Measurements from ENCODE around the gene MMP24.
A peak's percentile ranks its signal among the peaks of the same experiment; 100 is the strongest.
"Not testable (repeated sequence)": the region's sequence is repeated elsewhere in the genome, so short reads cannot be mapped to it uniquely, and the experiment has no call there.

MMP24 gene

GRCh38 chr20:35200267-35200666 is 26.2 kb upstream of the MMP24 start:
- Histone ChIP-seq H3K27me3 (ENCODE audit: low read depth, low read length) (no peaks in the 10 kb centered on the region), H3K4me1 (ENCODE audit: low read length) (no peaks in the 10 kb centered on the region), H3K79me2 (ENCODE audit: low read length) (no peaks in the 10 kb centered on the region), H3K4me3 (ENCODE audit: low read length) (no peak overlapping the region), H3K9ac (ENCODE audit: low read length) (no peak overlapping the region), H3K36me3 (replicated peaks; ENCODE audit: low read depth, low read length) (no peaks in the 10 kb centered on the region), H3K27ac (ENCODE audit: low read length) (no peak overlapping the region), H4K20me1 (ENCODE audit: insufficient read depth, low read length) (no peaks in the 10 kb centered on the region), H3K9me3 (ENCODE audit: insufficient read depth, low read length) (peaks cover 12% of the 10 kb centered on the region; the same call in 1 of the 2 replicates), H2AFZ (ENCODE audit: low read depth, low read length) (no peak overlapping the region), H3K4me2 (ENCODE audit: low read length) (no peak overlapping the region)
- no peak for TF ChIP-seq EZH2phosphoT487 (IDR thresholded peaks at IDR 0.05; ENCODE audit: low read depth)
- TF ChIP-seq CTCF (IDR thresholded peaks at IDR 0.05; ENCODE audit: low read depth, low read length): no peak

GRCh38 chr20:35201467-35201866 is 25.0 kb upstream of the MMP24 start:
- H3K9me3 ChIP-seq (ENCODE audit: insufficient read depth, low read length); H2AFZ ChIP-seq (ENCODE audit: low read depth, low read length); H3K4me2 ChIP-seq (ENCODE audit: low read length); H3K79me2 ChIP-seq (ENCODE audit: low read length); H3K27me3 ChIP-seq (ENCODE audit: low read depth, low read length); H3K27ac ChIP-seq (ENCODE audit: low read length); H3K4me3 ChIP-seq (ENCODE audit: low read length); H3K36me3 ChIP-seq (replicated peaks; ENCODE audit: low read depth, low read length); H4K20me1 ChIP-seq (ENCODE audit: insufficient read depth, low read length); H3K9ac ChIP-seq (ENCODE audit: low read length); H3K4me1 ChIP-seq (ENCODE audit: low read length): not testable (repeated sequence)

GRCh38 chr20:35206802-35207201 is 19.7 kb upstream of the MMP24 start:
- Histone ChIP-seq H3K79me2 (ENCODE audit: low read length) (no peaks in the 10 kb centered on the region), H3K9me3 (ENCODE audit: insufficient read depth, low read length) (no peaks in the 10 kb centered on the region), H2AFZ (ENCODE audit: low read depth, low read length) (no peak overlapping the region), H3K36me3 (replicated peaks; ENCODE audit: low read depth, low read length) (no peaks in the 10 kb centered on the region), H3K9ac (ENCODE audit: low read length) (no peak overlapping the region), H3K27ac (ENCODE audit: low read length) (no peak overlapping the region), H3K4me3 (ENCODE audit: low read length) (no peak overlapping the region), H3K4me2 (ENCODE audit: low read length) (no peak overlapping the region), H4K20me1 (ENCODE audit: insufficient read depth, low read length) (no peaks in the 10 kb centered on the region), H3K4me1 (ENCODE audit: low read length) (0 out of 2 replicates have a peak, but pooled peaks cover 5% of the 10 kb centered on the region), H3K27me3 (ENCODE audit: low read depth, low read length) (no peaks in the 10 kb centered on the region)
- TF ChIP-seq EZH2phosphoT487 (IDR thresholded peaks at IDR 0.05; ENCODE audit: low read depth): no peak

- no peak overlapping the region for H3K9ac ChIP-seq (ENCODE audit: low read length)
- H3K4me3 ChIP-seq (ENCODE audit: low read length): peak overlapping the region; percentile 42
- H3K9me3 ChIP-seq (ENCODE audit: insufficient read depth, low read length): no peaks in the 10 kb centered on the region
- no peaks in the 10 kb centered on the region for H3K27me3 ChIP-seq (ENCODE audit: low read depth, low read length)
- H3K36me3 ChIP-seq (replicated peaks; ENCODE audit: low read depth, low read length): no peaks in the 10 kb centered on the region
- H4K20me1 ChIP-seq (ENCODE audit: insufficient read depth, low read length): no peaks in the 10 kb centered on the region
- peak overlapping the region; percentile 67 for H3K4me2 ChIP-seq (ENCODE audit: low read length)
- H3K4me1 ChIP-seq (ENCODE audit: low read length): 0 out of 2 replicates have a peak, but pooled peaks cover 5% of the 10 kb centered on the region
- no peak overlapping the region for H3K27ac ChIP-seq (ENCODE audit: low read length)
- no peaks in the 10 kb centered on the region for H3K79me2 ChIP-seq (ENCODE audit: low read length)
- peak; percentile 91 for TF ChIP-seq CTCF (IDR thresholded peaks at IDR 0.05; ENCODE audit: low read depth, low read length)
- no peak for TF ChIP-seq EZH2phosphoT487 (IDR thresholded peaks at IDR 0.05; ENCODE audit: low read depth)
- H2AFZ ChIP-seq (ENCODE audit: low read depth, low read length): peak overlapping the region; percentile 71
These were observed 18.4 kb upstream of the MMP24 start for GRCh38 chr20:35207950-35208611.

GRCh38 chr20:35215066-35215956 is 11.2 kb upstream of the MMP24 start:
- Histone ChIP-seq H3K4me1 (ENCODE audit: low read length) (no peaks in the 10 kb centered on the region), H3K9me3 (ENCODE audit: insufficient read depth, low read length) (no peaks in the 10 kb centered on the region), H3K27me3 (ENCODE audit: low read depth, low read length) (peaks cover 17% of the 10 kb centered on the region; the same call in 1 of the 2 replicates), H4K20me1 (ENCODE audit: insufficient read depth, low read length) (no peaks in the 10 kb centered on the region), H3K79me2 (ENCODE audit: low read length) (no peaks in the 10 kb centered on the region), H3K36me3 (replicated peaks; ENCODE audit: low read depth, low read length) (no peaks in the 10 kb centered on the region), H3K9ac (ENCODE audit: low read length) (no peak overlapping the region), H2AFZ (ENCODE audit: low read depth, low read length) (no peak overlapping the region), H3K27ac (ENCODE audit: low read length) (no peak overlapping the region), H3K4me2 (ENCODE audit: low read length) (no peak overlapping the region), H3K4me3 (ENCODE audit: low read length) (no peak overlapping the region)
- TF ChIP-seq EZH2phosphoT487 (IDR thresholded peaks at IDR 0.05; ENCODE audit: low read depth) (no peak), CTCF (IDR thresholded peaks at IDR 0.05; ENCODE audit: low read depth, low read length) (no peak)
